LNCaP clone FGC (cell line): ENCODE data around the gene RAD51B.

Experiments used
- DNase-seq: peaks from one replicate; pipeline ENCODE4 v3.0.0-alpha.2; 2011; ENCODE audit warnings: low read depth
- H3K4me3 ChIP-seq: 2 replicates; pipeline ENCODE4 v1.5.1; 2011; ENCODE audit warnings: mild to moderate bottlenecking, low read depth, low read length, control low read depth
- TF ChIP-seq, protein P1 (sequence below): IDR thresholded peaks from 2 replicates; pipeline ENCODE4 v1.5.1; 2012; ENCODE audit warnings: mild to moderate bottlenecking; ENCODE audit not compliant: control insufficient read depth, insufficient read depth; ENCODE audit errors: extremely low read depth

Gene RAD51B

DNA sequence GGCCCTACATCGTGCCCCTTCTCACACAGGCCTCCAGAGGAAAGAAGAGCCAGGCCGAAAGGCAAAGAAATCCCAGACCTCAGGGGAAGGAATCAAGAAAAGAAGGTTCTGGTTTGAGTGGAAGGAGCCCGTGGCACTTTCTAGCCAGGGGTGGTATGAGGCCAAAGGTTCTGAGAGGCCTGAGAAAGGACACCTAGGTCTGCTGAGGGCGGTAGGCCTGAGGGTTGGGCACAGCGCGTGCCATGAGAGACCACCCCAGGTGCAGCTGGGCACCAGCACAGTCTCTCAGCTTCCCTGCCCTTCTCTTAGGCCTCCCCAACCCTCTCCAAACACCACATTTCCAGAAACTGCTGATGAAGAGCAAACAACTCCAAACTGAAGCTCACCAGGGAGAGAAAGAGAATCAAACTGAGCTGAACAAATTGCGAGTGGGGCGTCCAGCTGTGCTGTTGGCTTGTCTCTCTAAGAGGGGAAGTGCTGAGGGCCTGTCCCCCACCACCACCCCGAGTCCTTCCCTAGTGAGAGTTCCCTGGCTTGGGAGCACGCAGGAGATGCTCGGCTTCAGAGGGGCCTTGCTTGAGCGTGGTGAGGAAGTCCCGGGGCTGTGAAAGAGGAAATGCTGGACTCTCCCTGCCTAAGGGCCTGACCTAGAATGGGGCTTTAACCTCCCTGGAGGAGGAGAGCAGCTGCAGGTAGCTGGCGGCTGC, 788.4 kb downstream of the RAD51B start:
- TF ChIP-seq, protein P1, sequence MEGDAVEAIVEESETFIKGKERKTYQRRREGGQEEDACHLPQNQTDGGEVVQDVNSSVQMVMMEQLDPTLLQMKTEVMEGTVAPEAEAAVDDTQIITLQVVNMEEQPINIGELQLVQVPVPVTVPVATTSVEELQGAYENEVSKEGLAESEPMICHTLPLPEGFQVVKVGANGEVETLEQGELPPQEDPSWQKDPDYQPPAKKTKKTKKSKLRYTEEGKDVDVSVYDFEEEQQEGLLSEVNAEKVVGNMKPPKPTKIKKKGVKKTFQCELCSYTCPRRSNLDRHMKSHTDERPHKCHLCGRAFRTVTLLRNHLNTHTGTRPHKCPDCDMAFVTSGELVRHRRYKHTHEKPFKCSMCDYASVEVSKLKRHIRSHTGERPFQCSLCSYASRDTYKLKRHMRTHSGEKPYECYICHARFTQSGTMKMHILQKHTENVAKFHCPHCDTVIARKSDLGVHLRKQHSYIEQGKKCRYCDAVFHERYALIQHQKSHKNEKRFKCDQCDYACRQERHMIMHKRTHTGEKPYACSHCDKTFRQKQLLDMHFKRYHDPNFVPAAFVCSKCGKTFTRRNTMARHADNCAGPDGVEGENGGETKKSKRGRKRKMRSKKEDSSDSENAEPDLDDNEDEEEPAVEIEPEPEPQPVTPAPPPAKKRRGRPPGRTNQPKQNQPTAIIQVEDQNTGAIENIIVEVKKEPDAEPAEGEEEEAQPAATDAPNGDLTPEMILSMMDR: no peak

DNA sequence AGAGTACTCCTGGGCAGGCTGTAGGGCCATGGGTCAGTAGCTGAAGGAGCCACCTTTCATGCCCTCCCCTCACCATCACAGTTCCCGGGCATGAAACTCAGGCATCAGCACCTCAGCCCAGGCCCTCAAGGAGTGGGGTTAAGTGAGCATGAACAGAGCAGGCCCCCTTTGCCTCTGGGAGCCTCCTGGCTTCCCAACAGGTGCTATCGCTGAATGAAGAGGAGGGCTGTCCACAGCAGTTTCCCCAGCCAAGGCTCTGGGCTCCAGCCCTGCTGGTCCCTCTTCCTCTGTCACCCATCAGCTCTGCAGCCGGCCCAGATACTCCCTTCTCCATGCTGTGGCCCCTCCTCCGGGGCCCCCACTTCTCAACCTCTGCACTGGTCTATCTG, 789.0 kb downstream of the RAD51B start:
- H3K4me3 ChIP-seq: no peak overlapping the region
- no peak for DNase-seq
- TF ChIP-seq, protein P1: no peak

More for the DNA sequence above, 788.4 kb downstream of the RAD51B start:
- no peak for DNase-seq
- H3K4me3 ChIP-seq: no peak overlapping the region

DNA sequence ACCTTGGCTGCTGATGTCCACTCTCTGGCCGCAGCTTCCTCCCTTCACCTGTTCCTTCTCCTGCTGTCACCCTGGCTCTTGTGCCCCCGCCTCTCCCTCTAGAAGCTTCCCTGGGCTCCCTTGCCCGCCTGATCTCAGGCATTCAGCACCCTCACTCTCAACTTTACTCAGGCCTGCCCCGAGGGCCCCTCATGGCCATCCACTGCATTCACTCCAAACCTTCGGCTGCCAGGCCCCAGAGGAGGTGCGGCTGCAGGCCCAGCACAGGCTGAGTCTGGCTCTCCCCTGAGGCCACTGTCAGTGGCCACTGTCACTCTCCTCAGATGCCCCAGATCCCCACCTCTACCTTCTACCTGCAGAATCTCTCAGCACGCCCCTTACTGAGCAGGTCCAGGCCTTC, 789.4 kb downstream of the RAD51B start:
- no peak for DNase-seq
- H3K4me3 ChIP-seq: no peak overlapping the region
- TF ChIP-seq, protein P1: no peak

DNA sequence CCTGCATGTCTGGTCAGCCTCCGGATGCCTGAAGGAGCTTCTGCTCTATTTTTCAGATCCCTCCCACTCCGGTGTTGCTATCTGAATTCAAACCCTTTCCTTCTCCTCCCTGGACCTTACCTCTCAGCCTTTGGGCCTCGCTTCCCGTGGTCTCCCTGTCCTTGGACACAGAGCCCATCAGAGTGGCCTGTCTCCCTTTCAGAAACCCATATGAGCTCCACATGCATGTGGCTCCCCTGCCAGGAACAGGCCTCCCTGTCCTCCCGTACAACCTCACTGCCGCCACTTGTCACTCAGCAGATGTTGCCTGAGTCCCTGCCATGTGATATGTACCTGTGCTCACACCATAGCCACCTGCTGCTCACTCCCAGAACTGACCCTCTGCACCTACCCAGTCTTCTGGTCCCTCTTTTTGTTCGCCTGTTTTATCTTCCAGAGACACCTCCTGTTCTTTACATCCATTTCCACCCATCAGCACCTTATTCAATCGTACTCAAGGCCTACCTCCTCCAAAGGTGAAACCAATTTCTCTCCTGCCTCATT, 790.7 kb downstream of the RAD51B start:
- TF ChIP-seq, protein P1: no peak
- no peak for DNase-seq
- H3K4me3 ChIP-seq: no peak overlapping the region

DNA sequence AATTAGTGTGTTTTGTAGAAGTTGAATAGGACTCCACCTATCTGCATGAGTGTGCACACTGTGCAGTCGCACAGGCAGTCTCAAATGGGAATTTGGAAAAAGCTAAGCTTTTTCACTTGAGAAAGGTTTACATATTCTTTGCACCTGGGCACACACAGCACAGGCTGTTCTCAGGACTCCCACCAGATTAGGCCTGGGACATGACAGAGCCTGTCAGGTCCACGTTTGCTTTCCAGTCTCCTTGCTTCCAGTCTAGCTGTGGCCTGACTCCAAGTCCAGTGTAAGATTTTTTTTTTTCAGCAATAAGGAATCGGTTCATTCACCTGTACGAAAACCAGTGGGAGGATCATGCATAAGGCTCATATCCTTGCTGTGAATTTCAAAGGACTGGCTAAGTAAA, 792.0 kb downstream of the RAD51B start:
- DNase-seq: no peak
- TF ChIP-seq, protein P1: no peak
- H3K4me3 ChIP-seq: no peak overlapping the region

DNA sequence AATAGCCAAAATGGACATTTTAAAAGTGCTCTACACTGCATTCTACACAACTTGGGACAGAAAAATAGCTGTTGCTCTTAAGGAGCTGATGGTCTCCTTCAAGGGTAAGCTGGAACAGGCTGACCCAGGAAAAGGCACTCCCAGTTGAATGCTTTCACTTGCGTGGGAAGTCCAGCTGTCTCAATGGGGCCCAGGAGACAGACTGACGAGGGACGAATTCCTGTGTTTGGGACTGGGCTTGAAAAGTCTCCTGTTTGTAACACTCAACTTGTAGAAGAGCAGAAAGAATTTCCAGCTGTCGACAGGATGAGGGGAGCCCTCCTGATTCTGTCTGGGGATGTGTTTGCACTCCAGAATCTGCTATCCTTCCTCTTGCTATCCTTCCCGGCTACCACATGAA, 792.5 kb downstream of the RAD51B start:
- no peak for DNase-seq
- TF ChIP-seq, protein P1: no peak
- H3K4me3 ChIP-seq: no peak overlapping the region
